ENCODE results near the gene FKBP5.
A peak's percentile ranks its signal among the peaks of the same experiment; 100 is the strongest.
"Not testable (repeated sequence)": the region's sequence is repeated elsewhere in the genome, so short reads cannot be mapped to it uniquely, and the experiment has no call there.

Gene FKBP5

DNA sequence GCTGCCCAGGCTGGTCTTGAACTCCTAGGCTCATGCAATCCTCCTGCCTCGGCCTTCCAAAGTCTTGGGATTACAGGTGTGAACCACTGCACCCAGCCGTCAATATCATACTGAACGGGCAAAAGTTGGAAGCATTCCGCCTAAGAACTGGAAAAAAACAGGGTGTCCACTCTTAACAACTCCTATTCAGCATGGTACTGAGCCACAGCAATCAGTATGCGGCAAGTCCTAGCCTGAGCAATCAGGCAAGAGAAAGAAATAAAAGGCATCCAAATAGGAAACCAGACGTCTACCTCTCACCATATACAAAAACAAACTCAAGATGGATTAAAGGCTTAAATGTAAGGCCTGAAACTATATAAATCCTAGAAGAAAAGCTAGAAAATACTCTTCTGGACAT, 83.1 kb downstream of the FKBP5 start:
- DNase-seq = no peak

- DNase-seq = no peak
Observed at GRCh38 chr6:35603326-35604202, 85.2 kb downstream of the FKBP5 start.

DNA sequence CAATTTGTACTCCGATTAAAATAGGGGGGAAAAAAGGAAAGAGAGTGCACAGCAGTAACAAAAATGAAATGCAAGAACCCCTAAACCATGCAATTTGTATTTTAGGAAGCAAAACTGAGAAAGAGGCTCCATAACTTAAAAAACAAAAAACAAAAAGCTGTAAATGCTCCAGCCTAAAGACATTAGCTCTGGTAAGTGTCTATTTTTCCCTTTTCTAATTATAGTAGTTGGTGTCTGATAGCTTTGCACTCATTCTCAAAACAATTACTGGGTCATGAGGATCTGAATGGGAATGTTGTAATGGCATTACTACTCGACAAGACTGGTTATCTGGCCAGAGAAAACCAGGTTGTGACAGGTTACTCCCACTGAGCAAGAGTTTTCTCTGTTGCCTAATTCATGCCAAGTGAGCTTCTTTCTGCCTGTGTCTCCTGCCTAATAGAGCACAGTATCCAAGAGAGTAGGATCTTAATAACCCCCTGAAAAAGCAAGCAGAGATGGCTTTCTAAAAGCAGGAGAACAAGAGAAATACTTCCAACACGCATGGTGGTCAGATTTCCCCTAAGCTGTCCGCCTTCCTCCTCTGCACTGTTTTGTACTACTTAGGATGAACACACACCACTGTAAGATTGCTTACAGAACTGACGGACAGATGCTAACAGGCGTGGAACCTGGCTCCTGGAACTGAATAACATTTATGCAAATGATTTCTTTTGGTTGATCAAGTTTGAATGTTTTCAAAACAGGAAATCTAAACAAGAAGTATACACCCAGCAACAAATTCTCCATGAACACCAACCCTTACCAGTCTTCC, 86.4 kb downstream of the FKBP5 start:
- no peak for DNase-seq

DNA sequence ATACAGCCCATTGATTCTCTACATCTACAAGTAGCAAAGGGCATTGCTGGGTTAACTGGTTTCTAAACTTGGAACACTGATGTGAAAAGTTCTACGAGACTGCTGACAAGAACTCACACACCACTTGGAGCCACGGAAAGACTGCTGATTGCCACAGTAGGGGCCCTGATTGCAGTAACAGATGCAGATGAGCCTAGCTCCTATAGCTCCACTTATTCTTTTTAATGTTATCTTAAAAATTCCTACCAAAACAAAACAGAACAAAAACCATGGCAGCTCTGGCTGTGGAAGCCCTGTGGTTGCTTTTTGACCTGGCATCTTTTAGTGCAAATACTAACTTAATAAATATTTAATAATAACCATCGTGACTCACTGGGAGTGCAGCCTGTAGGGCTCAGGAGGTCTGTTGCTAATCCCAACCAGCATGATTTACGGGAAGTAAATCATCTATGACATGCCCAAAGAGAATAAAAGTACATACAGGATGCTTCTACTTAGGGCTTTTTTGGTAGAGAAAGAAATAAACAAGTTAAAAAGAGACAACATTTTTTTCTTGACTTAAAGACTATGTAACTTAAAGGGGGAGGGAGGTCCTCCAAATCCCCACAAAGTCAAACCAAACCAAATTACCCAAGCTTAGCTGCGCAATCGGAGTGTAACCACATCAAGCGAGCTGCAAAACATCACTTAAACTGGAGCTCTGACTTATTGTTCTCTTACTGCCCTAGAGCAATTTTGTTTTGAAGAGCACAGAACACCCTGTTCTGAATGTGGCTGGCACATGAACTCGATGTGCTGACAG, 87.2 kb downstream of the FKBP5 start:
- DNase-seq = no peak

DNA sequence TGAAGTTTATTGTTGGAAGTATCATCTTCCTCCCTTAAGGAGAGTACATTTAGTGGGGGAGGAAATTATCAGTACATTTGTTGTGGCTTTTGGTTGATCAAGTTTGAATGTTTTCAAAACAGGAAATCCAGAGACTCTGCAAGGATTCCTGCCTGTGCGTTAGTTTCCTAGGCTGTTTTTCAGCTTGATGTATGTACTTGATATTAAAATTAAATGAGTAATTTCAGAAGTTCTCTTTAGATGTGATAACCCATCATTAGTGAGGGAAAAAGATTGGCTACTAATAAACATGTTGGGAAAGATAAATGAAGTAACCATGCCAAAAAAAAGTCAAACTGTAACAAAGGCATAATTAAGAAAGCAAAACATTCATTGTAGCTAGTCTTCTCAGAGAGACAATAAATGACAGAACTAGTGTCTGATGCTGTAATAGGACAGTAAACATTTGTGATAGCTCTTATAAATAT, 88.0 kb downstream of the FKBP5 start:
- DNase-seq = no peak

- DNase-seq = no peak
Observed at GRCh38 chr6:35599761-35600658, 88.7 kb downstream of the FKBP5 start.

GRCh38 chr6:35598621-35599020, 90.1 kb downstream of the FKBP5 start:
- not testable (repeated sequence) for DNase-seq

- no peak for DNase-seq
Observed at GRCh38 chr6:35596448-35597442, 92.0 kb downstream of the FKBP5 start.

GRCh38 chr6:35594503-35595186, 94.1 kb downstream of the FKBP5 start:
- no peak for DNase-seq

DNA sequence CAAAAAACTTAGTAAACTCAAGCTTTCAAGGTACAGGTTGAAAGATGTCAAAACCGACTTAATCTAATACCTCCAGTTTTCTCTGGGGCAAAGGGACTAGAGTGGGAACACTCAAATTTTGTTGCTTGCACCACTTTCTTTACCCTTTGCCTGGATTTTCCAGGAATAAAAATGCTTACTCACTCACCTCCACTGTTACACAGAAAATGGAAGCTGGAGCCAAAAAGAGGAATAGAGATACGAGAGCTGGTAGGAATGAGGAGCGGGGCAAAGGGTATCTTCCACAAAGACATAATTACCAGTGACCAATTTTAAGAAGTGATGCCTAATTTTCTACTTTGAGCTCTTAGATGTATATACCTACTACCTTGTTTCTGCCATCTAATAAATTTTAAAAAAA, 96.5 kb downstream of the FKBP5 start:
- no peak for DNase-seq

GRCh38 chr6:35590622-35591066, 98.1 kb downstream of the FKBP5 start:
- no peak for DNase-seq

DNA sequence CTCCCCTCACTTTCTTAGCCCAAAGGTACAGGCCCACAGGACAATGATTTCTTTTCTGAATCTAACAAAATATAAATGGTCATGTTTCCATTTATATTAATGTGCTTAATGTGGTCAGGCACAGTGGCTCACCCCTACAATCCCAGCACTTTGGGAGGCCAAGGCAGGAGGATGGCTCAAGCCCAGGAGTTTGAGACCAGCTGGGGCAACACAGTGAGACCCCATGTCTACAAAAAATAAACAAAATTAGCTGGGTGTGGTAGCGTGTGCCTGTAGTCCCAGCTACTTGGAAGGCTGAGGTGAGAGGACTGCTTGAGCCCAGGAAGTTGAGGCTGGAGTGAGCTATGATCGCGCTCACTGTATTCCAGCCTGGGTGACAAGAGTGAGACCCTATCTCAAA, 98.8 kb downstream of the FKBP5 start:
- no peak for DNase-seq

DNA sequence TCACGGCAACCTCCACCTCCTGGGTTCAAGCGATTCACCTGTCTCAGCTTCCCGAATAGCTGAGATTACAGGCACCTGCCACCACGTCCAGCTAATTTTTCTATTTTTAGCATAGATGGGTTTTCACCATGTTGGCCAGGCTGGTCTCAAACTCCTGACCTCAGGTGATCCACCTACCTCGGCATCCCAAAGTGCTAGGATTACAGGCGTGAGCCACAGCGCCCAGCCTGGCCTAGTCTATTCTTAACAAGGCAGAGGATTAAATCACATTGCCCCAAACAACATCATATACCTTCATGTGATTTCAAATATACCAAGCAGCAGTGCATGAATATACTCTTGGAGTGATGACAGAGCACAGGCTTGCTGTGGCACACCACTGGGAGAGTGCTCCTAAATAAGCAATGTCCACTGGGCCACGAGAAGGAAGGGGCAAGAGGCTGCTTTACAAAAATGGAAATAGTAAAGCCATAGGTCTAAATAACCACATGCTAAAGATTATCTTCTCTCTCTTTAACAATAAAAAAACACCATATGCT, 99.4 kb downstream of the FKBP5 start:
- no peak for DNase-seq

DNA sequence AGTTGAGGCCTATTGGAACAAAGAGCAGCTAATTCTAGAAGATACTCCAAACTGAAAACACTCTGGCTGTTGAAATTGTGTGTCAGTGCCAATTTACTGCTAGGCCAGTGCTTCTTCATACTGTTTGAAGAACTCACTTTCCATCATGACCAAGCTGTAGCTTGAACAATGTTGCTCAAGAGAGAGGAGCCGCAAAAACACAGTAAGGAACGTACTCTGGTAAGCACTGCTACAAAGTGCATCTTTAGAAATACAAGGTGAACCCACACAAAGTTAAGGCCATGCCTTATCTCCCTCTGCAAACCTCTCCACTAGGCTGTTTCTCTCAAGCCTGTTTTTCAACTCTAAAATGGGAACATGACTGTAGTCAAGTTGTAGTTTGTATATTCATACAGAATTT, 101.5 kb downstream of the FKBP5 start:
- DNase-seq = no peak

DNA sequence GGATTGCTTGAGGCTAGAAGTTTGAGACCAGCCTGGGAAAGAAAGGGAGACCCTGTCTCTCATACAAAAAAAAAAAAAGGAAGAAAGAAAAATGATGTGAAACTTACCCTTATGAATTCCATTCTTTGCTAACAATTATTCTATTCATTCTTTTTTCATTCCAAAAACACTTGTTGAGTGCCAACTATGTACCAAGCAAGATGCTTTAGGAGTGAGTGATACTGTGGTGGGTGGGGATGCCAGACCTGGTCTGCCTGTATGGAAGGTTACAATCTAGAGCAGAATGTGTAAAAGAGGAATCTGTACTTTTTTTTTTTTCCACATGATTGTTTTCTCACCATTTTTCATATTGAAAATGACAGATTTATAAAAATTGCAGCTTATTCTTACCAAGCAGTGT, 102.2 kb downstream of the FKBP5 start:
- DNase-seq = no peak

GRCh38 chr6:35585658-35586057, 103.1 kb downstream of the FKBP5 start:
- no peak for DNase-seq

DNA sequence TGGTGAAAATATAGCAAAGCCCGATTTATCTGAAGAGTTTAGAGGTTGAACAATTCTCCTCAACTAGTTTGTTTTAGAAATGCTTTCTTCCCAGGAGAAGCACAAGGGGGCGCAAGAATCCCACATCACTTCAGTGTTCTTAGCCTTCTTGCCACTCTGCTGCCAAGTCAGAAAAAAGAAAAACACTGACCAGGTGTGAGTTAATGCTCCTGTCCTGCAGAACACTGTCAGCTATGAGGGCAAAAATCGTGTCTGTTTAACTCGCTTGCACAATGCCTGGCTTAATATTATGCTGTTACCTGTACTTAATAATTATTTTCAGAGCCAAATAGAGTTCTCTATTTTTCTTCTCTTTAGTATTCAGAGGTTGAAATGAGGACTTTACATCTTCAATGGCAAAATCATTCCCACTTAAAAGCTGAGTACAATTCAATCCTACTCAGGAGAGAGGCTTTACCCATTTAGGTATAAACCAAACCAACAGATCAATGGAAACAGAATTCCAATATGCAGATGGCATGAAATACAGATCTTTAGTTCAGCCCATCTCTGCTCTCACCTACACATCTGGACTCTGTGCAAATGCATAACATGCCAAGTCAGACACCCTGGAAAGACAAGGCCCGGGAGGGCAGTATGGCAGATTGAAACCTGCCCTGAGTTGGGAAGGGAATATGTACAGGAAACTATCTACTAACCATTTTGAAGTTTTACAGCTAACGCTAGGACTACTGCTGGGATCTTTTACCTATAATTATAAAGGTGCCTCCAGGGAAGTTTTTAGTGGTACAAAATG, 104.6 kb downstream of the FKBP5 start:
- peak; percentile 55 for DNase-seq

GRCh38 chr6:35582315-35582714, 106.4 kb downstream of the FKBP5 start:
- DNase-seq = no peak

DNA sequence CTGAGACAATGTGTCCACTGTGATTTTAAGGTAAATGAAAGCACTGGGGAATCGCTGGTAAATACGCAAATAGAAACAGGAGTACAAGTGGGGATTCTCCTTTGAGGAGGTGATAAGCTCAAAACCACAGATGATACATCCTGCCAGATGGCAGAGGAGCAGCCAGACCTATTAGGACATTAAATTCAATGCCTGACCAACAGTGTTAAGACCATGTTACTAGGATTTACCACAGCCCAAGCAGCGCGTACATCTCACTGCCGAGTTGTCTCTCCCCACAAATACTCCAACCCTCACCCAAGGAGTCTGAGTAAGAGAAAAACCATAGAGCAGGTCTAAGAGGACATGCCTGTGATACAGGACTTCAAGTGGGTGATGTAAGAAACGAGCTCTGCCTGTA, 107.1 kb downstream of the FKBP5 start:
- DNase-seq = no peak
